HEK293T (cell line): ENCODE measurements around the gene TRIM2.

Source experiments
- BHLHE40 ChIP-seq: fragments of 450-650 bp; IDR thresholded peaks from 2 replicates; pipeline ENCODE4 v1.6.1; 2016; ENCODE audit warnings: mild to moderate bottlenecking, moderate library complexity, borderline replicate concordance
- CTBP1 ChIP-seq: fragments of 450-650 bp; IDR thresholded peaks from 2 replicates; pipeline ENCODE4 v1.6.1; 2016; ENCODE audit warnings: borderline replicate concordance
- ELF4 ChIP-seq: fragments of 450-650 bp; IDR thresholded peaks from 2 replicates; pipeline ENCODE4 v1.6.1; 2017; ENCODE audit warnings: antibody characterized with exemption
- FOXA1 ChIP-seq: fragments of 450-650 bp; IDR thresholded peaks from 2 replicates; pipeline ENCODE4 v1.6.1; 2016; ENCODE audit warnings: mild to moderate bottlenecking
- FOXM1 ChIP-seq: fragments of 450-650 bp; IDR thresholded peaks from 2 replicates; pipeline ENCODE4 v1.6.1; 2017; ENCODE audit warnings: mild to moderate bottlenecking, borderline replicate concordance
- HDGF ChIP-seq: fragments of 450-650 bp; IDR thresholded peaks from 2 replicates; pipeline ENCODE4 v1.6.1; 2017; ENCODE audit warnings: antibody characterized with exemption, borderline replicate concordance
- L3MBTL2 ChIP-seq: fragments of 450-650 bp; conservative IDR thresholded peaks from 2 replicates; pipeline ENCODE4 v1.6.1; 2016; ENCODE audit warnings: mild to moderate bottlenecking
- LEF1 ChIP-seq: fragments of 450-650 bp; IDR thresholded peaks from 2 replicates; pipeline ENCODE4 v1.6.1; 2017; ENCODE audit warnings: mild to moderate bottlenecking, borderline replicate concordance
- SP1 ChIP-seq: fragments of 450-650 bp; IDR thresholded peaks from 2 replicates; pipeline ENCODE4 v1.6.1; 2017
- SUZ12 ChIP-seq: fragments of 450-650 bp; IDR thresholded peaks from 2 replicates; pipeline ENCODE4 v1.6.1; 2016; ENCODE audit warnings: mild to moderate bottlenecking
- TARDBP ChIP-seq: fragments of 450-650 bp; IDR thresholded peaks from 2 replicates; pipeline ENCODE4 v1.6.1; 2016
- ZNF384 ChIP-seq: fragments of 450-650 bp; IDR thresholded peaks from 2 replicates; pipeline ENCODE4 v1.6.1; 2016
- TF ChIP-seq, protein P1 (sequence below): fragments of 450-650 bp; IDR thresholded peaks from 2 replicates; pipeline ENCODE4 v1.6.1; 2016

DNA sequence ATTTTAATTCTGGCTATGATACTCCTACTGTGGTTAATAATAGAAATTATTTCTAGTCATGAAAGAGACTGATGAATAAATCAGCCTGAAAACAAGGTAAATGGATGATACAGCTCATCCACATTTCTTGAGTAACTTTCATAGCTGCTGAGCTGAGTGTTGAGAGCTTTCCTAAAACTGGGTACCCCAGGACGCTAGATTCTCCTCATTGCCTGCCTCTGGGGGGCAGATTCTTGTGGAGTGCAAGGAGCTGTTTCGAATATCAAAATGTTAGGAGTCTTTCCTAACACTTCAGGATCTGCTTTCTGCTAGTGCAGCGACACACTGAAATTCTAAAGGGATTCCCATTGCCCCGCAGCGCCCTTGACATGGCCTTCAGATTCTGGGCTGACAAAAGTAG, 142.3 kb downstream of the TRIM2 start:
- TF ChIP-seq FOXM1 (no peak), LEF1 (no peak), ELF4 (no peak), SP1 (no peak), TARDBP (no peak), SUZ12 (no peak), HDGF (no peak), BHLHE40 (no peak), ZNF384 (no peak), CTBP1 (no peak), L3MBTL2 (no peak), FOXA1 (no peak)
- TF ChIP-seq, protein P1, sequence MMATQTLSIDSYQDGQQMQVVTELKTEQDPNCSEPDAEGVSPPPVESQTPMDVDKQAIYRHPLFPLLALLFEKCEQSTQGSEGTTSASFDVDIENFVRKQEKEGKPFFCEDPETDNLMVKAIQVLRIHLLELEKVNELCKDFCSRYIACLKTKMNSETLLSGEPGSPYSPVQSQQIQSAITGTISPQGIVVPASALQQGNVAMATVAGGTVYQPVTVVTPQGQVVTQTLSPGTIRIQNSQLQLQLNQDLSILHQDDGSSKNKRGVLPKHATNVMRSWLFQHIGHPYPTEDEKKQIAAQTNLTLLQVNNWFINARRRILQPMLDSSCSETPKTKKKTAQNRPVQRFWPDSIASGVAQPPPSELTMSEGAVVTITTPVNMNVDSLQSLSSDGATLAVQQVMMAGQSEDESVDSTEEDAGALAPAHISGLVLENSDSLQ: no peak
